Neural crest cell (in vitro differentiated cells): ENCODE measurements around the gene AATF. TPM values are rescaled to one million over a fixed set of nuclear protein-coding genes. Genes with fewer than 3 reads are reported as not detected.
A peak's percentile ranks its signal among the peaks of the same experiment; 100 is the strongest.

ENCODE experiments used
- DNase-seq: peaks from one replicate; pipeline ENCODE4 v3.0.0; 2021; ENCODE audit warnings: low read depth, mixed read lengths, low spot score
- H3K27ac Mint-ChIP-seq: one replicate; pipeline ENCODE4 v1.8.0; 2021; ENCODE audit warnings: mild to moderate bottlenecking, mixed read lengths; ENCODE audit not compliant: unreplicated experiment
- H3K27me3 Mint-ChIP-seq: 2 replicates; pipeline ENCODE4 v1.8.0; 2021; ENCODE audit warnings: low read depth, mild to moderate bottlenecking, mixed read lengths
- H3K36me3 Mint-ChIP-seq: 2 replicates; pipeline ENCODE4 v1.8.0; 2021; ENCODE audit warnings: low read depth, mild to moderate bottlenecking, mixed read lengths
- H3K4me1 Mint-ChIP-seq: 2 replicates; pipeline ENCODE4 v1.8.0; 2021; ENCODE audit warnings: mixed read lengths
- H3K4me3 Mint-ChIP-seq: one replicate; pipeline ENCODE4 v1.8.0; 2021; ENCODE audit warnings: mild to moderate bottlenecking, mixed read lengths
- H3K9me3 Mint-ChIP-seq: 2 replicates; pipeline ENCODE4 v1.8.0; 2021; ENCODE audit warnings: mixed read lengths
- CTCF ChIP-seq: fragments of 200-600 bp; sonication (generic); conservative IDR thresholded peaks from 2 replicates; pipeline ENCODE4 v1.5.0; 2021; ENCODE audit warnings: antibody characterized with exemption, mild to moderate bottlenecking
- total RNA-seq: library from RNA; stranded (reverse); gene quantifications from 2 replicates; pipeline ENCODE4 v1.2.1, GENCODE V29; 2021

AATF gene
- total RNA-seq, 1 donor from 2014 or later: 68.3 TPM

- TF ChIP-seq CTCF: no peak
- Mint-ChIP-seq H3K27me3 (peaks cover 100% of the 10 kb centered on the region), H3K4me3 (peak overlapping the region; percentile 82), H3K9me3 (no peaks in the 10 kb centered on the region), H3K27ac (no peak overlapping the region), H3K4me1 (peaks cover 46% of the 10 kb centered on the region), H3K36me3 (peaks cover 4% of the 10 kb centered on the region)
- peak; percentile 31 for DNase-seq
Measured at GRCh38 chr17:36937959-36938565, 10.7 kb upstream of the AATF start.

GRCh38 chr17:36938566-36939051, 10.1 kb upstream of the AATF start:
- no peak for TF ChIP-seq CTCF
- peak overlapping the region; percentile 82 for H3K4me3 Mint-ChIP-seq
- peaks cover 100% of the 10 kb centered on the region for H3K27me3 Mint-ChIP-seq
- H3K9me3 Mint-ChIP-seq: no peaks in the 10 kb centered on the region
- H3K4me1 Mint-ChIP-seq: peaks cover 44% of the 10 kb centered on the region
- no peak for DNase-seq
- H3K27ac Mint-ChIP-seq: no peak overlapping the region
- H3K36me3 Mint-ChIP-seq: peaks cover 4% of the 10 kb centered on the region

- peak overlapping the region; percentile 82 for H3K4me3 Mint-ChIP-seq
- no peak overlapping the region for H3K27ac Mint-ChIP-seq
- H3K9me3 Mint-ChIP-seq: no peaks in the 10 kb centered on the region
- no peak for TF ChIP-seq CTCF
- DNase-seq: no peak
- H3K36me3 Mint-ChIP-seq: peaks cover 4% of the 10 kb centered on the region
- H3K4me1 Mint-ChIP-seq: peaks cover 38% of the 10 kb centered on the region
- peaks cover 100% of the 10 kb centered on the region for H3K27me3 Mint-ChIP-seq
Measured at GRCh38 chr17:36939052-36939801, 9.5 kb upstream of the AATF start.

GRCh38 chr17:36939802-36940312, 8.9 kb upstream of the AATF start:
- no peak for TF ChIP-seq CTCF
- Mint-ChIP-seq H3K27me3 (peaks cover 100% of the 10 kb centered on the region), H3K4me1 (peaks cover 38% of the 10 kb centered on the region), H3K36me3 (peaks cover 4% of the 10 kb centered on the region), H3K9me3 (no peaks in the 10 kb centered on the region), H3K4me3 (peak overlapping the region; percentile 41), H3K27ac (no peak overlapping the region)
- no peak for DNase-seq

GRCh38 chr17:36940313-36941264, 8.2 kb upstream of the AATF start:
- Mint-ChIP-seq H3K36me3 (peaks cover 4% of the 10 kb centered on the region), H3K4me1 (peaks cover 33% of the 10 kb centered on the region), H3K27me3 (peaks cover 100% of the 10 kb centered on the region), H3K27ac (no peak overlapping the region), H3K4me3 (peak overlapping the region; percentile 63), H3K9me3 (no peaks in the 10 kb centered on the region)
- TF ChIP-seq CTCF: no peak
- DNase-seq: no peak
